ENCODE results near the gene NGEF.
"Not testable (repeated sequence)": the region's sequence is repeated elsewhere in the genome, so short reads cannot be mapped to it uniquely, and the experiment has no call there.

NGEF gene

GRCh38 chr2:233021771-233022170 is 8.7 kb upstream of the NGEF start:
- no peak for DNase-seq (ENCODE audit: low spot score)

DNA sequence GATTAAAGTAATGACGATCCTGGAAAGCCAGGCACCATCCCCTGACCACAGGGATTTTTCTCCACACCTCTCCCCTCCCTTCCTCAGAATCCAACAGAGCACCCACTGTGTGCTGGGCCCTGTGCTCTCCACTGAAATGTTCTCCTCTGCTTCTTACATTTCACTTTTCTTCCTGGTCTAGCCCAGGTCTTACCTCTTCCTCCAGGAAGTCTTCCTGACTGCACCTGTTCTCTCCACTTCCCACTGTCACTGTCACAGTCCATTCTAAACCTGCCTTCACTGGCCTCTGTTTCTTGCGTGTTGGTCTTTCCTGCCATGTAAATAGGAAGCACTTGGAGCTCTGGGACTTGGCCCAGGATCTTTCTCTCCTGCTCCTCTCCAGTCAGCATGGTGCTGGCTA is 7.4 kb upstream of the NGEF start:
- DNase-seq (ENCODE audit: low spot score): no peak

- DNase-seq (ENCODE audit: low spot score): not testable (repeated sequence)
These were observed 6.6 kb upstream of the NGEF start for GRCh38 chr2:233019610-233020009.

GRCh38 chr2:233017947-233018346 is 4.9 kb upstream of the NGEF start:
- no peak for DNase-seq (ENCODE audit: low spot score)

DNA sequence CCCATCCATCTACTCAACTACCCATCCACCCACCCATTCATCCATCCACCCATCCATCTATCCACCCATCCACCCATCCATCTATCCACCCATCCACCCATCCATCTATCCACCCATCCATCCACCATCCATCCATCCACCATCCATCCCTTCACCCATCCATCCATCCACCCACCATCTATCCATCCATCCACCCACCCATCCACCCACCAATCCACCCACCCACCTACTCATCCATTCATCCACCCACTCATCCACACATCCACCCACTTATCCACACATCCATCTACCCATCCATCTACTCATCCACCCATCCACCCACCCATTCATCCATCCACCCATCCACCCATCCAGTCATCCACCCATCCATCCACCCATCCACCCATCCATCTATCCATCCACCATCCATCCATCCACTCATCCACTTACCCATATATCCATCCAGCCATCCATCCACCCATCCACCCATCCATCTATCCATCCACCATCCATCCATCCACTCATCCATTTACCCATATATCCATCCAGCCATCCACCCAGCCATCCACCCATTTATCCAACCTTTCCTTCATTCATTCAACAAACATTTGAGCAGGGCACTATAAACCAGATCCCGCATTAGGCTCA is 2.1 kb upstream of the NGEF start:
- DNase-seq (ENCODE audit: low spot score): no peak

- DNase-seq (ENCODE audit: low spot score): no peak
These were observed 594 bp upstream of the NGEF start for GRCh38 chr2:233013650-233014049.

- DNase-seq (ENCODE audit: low spot score): no peak
These were observed 620 bp downstream of the NGEF start for GRCh38 chr2:233012301-233012971.

- DNase-seq (ENCODE audit: low spot score): no peak
These were observed 1.3 kb downstream of the NGEF start for GRCh38 chr2:233011702-233012131.

GRCh38 chr2:233011268-233011650 is 1.8 kb downstream of the NGEF start:
- DNase-seq (ENCODE audit: low spot score): no peak

DNA sequence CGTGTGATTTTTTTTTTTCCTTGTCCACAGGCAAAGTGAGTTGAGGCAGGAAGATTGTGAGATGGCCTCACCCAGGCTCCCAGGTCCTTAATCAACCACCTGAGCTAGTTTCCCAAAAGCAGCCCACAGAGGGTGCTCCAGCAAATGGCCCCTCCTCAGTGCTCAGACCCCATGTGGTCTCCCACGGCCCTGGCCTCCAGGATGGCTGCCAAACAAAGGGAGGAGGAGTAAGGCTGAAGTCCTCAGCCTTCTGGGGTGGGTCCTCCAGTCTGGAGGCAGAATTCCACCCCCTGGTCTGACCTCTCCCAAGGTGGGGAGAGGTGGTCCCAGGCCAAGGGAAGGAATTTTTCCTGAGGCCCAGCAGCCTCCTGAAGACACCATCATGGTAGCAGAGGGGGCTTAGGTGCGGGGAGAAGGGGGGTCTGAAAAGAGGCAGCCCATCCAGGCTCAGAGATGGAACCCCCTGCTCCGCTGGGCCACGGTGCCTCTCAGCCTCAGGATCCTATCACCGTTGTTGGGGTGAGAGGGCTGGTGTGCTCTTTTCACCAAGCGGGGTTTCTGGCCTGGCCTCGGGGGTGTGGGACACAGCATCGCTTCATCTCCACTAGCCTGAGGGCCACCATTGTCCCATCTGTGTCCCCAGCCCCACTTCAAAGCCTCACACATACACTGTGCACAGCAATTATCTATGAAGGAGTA is 2.3 kb downstream of the NGEF start:
- no peak for DNase-seq (ENCODE audit: low spot score)

GRCh38 chr2:233009661-233010060 is 3.4 kb downstream of the NGEF start:
- no peak for DNase-seq (ENCODE audit: low spot score)

DNA sequence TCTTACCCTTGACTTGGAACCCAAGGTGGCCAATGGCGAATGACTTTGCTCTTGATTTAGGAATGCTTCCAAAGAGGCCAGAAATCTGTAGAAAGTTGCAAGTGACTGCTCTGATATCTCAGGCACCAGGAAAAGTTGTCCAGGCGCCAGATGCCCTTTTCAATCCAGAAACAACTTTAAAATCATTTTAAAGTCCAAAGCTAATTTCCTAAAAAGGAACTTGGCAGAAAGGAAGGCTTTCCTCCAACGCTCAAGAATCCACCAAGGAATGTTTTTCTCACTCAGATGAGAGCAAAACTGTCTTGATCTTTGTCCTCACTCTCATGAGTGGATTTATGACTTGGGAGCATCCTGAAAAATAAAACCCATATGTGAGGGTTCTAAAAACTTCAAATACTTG is 5.3 kb downstream of the NGEF start:
- no peak for DNase-seq (ENCODE audit: low spot score)

DNA sequence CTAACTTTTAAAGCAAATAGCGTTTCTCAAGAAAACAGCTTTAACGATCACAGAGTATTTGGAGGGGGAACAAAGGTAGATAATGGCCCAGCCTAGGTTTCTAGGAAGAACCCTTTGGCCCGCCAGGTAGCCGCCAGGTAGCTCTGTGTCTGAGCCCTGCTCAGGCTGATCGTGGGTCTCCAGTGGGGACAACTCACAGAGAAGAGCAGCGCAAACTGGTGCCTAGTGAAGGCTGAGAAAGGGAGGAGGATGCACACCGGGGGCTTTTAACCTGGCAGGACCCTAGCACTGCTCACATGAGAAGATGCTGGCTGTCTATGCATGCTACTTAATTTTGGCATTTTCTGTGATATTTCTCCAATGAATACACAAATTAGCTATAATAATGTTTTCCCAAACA is 5.8 kb downstream of the NGEF start:
- no peak for DNase-seq (ENCODE audit: low spot score)

GRCh38 chr2:233006648-233007047 is 6.4 kb downstream of the NGEF start:
- DNase-seq (ENCODE audit: low spot score): no peak

DNA sequence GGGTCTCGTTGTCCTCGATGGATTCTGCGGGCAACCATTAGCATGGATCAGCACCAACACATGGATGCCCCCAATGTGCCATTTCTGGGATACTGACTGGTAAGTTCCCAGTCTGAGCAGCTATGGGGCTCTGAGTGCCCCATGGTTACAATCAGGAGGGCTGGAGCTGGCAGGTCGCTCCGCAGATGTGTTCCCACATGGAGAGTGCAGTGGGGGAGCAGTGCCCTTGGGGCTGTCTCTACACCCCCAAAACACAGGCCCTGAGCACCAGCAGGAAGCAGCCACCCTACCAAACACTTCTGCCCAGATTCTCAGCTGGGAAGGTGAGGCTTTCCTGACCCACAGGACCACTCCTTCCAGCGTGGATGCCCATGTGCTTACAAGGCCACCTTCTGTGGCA is 8.0 kb downstream of the NGEF start:
- no peak for DNase-seq (ENCODE audit: low spot score)

- DNase-seq (ENCODE audit: low spot score): no peak
These were observed 9.1 kb downstream of the NGEF start for GRCh38 chr2:233003658-233004555.

DNA sequence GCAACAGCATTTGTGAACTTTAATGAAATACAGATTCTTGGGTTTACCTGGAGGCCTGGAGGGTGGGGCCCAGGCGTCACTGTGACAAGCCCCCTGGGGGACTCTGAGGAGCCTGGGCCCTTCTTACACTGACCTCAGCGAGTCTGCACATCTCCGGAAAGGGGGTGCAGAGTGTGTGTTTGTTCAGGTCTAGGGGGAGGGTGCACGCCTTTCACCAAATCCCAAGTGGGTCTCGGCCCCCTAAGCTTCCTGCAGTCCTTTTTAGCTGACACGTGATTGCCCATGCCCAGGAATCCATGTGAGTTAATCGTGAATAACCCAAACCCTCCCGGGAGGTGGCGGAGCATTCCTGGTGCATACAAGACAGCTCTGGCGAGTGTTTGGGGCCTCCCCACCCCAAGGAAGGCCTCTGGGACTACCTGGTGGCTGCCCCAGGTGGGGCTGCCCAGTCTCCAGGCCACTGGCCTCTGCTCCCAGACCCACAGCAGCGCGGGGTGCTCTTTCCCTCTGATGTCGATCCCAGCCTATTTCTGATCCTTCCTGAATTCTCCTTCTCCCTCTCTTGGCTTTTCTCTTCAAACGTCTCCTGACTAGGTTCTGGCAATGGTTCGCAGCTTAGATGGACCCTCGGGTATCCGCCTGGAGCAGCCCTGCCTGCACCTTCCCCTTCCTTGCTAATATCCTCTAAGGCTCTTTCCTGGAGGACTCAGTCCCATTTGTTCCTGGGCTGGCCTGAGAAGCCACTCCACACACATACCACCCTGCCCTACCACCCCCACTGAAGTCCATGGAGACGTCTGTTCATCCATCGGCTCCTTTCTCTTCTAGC is 10.0 kb downstream of the NGEF start:
- DNase-seq (ENCODE audit: low spot score): no peak

DNA sequence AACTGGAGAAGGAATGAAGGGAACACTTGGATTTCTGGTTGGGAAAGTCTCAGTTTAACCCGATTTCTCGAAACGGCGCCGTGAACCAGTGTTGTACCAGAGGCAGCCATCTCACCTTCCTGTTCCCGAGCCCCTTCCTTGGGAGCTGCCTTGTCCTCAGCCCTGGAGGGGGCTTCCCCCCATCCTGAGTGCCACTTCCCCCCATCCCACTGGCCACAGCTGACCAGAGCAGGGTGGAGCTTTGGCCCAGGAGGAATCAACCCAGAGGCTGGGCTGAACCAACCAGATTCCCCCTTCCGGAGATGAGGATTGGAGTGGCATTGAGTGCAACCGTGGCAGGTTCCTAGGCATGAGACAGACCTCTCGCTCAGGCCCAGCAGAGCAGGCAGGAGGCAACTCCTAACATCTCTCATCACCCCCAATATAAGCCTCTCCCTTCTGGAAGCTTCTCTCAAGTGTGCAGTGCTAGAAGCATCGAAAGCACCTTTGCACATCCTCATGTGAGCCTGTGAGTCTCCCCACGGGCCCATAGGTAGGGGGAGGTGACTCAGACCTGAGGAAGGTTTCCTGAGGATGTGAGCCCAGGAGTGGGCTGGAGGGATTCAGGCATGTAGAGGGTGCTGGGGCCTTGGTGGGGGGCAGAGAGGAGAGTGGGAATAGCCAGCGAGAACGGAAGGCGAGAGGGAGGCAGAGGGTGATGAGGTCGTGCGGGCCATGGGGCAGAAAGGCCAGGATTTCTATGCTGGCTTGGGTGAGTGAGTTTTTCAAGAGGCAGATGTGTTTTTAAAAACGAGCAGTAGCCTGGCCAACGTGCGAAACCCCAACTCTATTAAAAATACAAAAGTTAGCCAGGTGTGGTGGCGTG is 11.9 kb downstream of the NGEF start:
- no peak for DNase-seq (ENCODE audit: low spot score)

- no peak for DNase-seq (ENCODE audit: low spot score)
These were observed 13.7 kb downstream of the NGEF start for GRCh38 chr2:232999354-232999753.

DNA sequence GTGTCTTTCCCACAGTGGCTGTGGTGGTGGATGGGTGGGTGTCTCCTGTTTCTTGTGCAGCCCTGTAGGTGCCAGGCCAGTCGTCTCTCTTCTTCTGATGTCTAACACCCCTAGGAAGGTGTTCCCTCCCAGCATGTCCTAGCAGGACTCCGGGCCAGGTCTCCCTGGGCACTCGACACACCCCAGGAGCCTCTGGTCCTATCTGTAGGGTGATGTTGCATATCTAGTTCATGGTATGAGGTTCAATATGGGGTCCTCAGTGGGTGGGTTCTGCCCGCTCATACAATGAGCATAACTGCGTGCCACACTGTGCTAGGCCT is 14.4 kb downstream of the NGEF start:
- no peak for DNase-seq (ENCODE audit: low spot score)
